NAMALWA (cell line): ENCODE data around the gene AVPR2.
A peak's percentile ranks its signal among the peaks of the same experiment; 100 is the strongest.

Source experiments
- DNase-seq: peaks from one replicate; pipeline ENCODE4 v3.0.0-alpha.2; 2015; ENCODE audit warnings: low spot score

The AVPR2 gene

GRCh38 chrX:153913701-153914100 lies 9.2 kb downstream of the AVPR2 start:
- DNase-seq: no peak

GRCh38 chrX:153917869-153918268 lies 13.4 kb downstream of the AVPR2 start:
- no peak for DNase-seq

- no peak for DNase-seq
Measured at GRCh38 chrX:153919281-153919680, 14.8 kb downstream of the AVPR2 start.

DNA sequence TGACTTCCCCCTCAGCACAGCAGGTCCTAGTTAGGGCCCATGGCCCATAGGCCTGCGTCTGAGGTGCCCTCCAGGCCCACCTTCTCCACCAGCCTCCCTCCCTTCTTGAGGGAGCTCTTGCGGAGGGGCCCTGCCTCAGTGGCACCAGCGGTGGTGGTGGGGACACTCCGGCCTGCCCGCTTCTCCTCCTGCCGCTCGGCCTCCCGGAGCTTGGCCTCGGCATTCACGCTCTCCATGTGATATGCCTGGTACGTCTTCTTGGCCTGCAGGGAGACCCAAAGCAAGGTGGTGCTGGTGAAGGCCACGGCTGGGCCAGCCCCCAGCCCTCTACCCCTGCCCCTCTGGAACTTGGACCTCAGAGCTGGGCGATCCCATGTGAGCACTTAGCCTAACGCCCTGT lies 16.1 kb downstream of the AVPR2 start:
- DNase-seq: no peak

GRCh38 chrX:153921070-153921469 lies 16.6 kb downstream of the AVPR2 start:
- no peak for DNase-seq

GRCh38 chrX:153921511-153922446 lies 17.3 kb downstream of the AVPR2 start:
- no peak for DNase-seq

DNA sequence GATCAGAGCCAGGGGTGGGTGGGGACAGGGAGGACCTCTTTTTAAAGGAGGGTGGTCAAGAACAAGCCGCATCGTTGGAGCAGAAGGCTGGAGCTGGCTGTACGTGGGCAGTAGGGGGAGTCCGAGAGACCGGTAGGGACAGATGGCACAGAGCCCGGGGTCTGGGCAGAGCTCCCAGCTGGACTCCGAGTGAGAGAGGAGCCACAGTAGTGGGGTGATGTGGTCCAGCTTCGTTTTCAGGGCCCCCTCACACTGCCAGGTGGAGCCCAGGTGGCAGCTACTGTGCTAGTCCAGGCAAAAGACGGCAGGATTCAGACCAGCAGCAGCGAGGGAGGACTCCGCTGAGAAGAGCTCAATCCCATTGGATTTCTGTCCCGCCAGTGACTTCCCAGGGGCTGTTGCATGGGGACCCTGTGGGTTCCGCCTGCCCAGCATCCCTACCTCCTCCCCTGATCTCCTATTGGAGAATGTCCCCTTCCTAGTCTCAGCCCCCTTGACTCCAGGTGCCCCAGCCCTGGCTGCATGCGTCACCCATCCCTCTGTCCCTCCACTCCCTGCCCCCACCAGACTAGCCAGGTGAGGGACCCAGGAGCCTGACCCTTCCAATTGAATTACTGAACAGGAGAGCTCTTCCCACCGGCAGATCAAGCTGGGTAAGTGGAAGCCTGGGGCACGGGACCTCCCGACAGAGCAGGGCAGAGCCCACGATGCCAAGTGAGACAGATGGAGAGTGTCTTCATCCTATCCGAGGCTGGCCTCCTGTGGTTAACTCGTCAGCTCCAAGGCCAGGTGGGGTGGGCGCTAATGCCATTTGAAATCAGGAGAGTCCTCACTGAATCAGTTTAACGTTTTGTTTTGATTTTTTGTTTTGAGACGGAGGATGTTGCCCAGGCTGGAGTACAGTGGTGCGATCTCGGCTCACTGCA lies 18.7 kb downstream of the AVPR2 start:
- no peak for DNase-seq

- DNase-seq: peak; percentile 62
Measured at GRCh38 chrX:153924149-153924861, 19.8 kb downstream of the AVPR2 start.

- peak; percentile 85 for DNase-seq
Measured at GRCh38 chrX:153925387-153925738, 20.9 kb downstream of the AVPR2 start.

GRCh38 chrX:153925739-153926551 lies 21.5 kb downstream of the AVPR2 start, which contains the start of gene ARHGAP4:
Gene ARHGAP4, minus strand, starts transcription at chrX:153926264. Its CDS starts 62 bp downstream, at chrX:153926202.
- peak; percentile 55 for DNase-seq

- no peak for DNase-seq
Measured at GRCh38 chrX:153926552-153926857, 22.0 kb downstream of the AVPR2 start.

- DNase-seq: peak; percentile 92
Measured at GRCh38 chrX:153926858-153927671, 22.6 kb downstream of the AVPR2 start.

DNA sequence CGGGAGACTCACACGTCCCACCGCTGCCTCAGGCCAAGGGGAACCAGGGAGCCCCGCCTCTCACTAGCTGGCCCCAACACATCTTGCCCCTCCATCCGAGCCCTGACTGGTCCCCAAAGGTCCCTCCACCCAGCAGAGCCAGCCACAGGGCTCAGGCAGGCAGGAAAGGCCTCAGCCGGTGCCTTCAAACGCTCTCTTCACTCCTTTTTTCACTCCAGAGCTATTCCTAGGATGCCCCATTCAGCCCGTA lies 23.1 kb downstream of the AVPR2 start:
- DNase-seq: peak; percentile 60

DNA sequence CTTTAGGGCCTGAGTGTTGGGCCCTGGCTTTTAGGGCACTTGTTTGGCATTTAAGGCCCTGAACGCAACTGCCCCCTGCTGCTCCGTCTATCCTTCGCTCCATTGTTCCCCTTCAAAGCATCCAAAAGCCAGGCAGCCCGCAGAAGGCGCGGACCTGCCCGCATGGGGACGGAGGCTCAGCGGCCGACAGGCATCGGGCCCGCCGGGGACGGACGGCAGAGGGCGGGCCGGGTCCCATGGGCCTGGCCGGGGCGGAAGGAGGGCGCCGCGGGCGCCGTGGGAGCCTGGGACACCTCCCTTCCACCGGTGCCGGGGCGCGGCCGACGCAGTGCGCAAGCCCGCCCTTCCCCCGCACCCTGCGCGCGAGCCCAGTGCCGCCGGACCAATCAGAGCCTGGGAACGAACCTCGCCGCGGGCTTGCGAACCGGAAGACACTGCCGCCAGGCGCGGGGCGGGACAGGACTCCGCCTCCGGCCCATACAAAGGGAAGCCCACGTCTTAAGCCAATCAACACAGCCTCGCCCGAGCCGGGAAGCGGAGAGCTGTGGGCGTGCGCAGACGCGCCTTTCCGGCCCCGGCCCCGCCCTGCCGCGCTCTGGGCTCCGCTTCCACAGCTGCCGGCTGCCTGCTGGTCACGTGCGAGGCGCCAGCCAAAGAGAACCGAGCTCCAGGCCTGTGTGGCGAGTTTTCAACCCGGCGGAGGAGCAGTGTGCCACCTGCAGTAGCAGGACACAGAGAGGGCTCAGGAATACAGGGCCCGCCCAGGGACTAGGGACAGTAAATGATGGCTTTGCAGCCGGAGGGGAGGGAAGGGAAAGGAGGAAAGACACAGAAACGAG lies 23.7 kb downstream of the AVPR2 start:
- DNase-seq: peak; percentile 94

GRCh38 chrX:153928846-153929245 lies 24.4 kb downstream of the AVPR2 start:
- DNase-seq: peak; percentile 23

DNA sequence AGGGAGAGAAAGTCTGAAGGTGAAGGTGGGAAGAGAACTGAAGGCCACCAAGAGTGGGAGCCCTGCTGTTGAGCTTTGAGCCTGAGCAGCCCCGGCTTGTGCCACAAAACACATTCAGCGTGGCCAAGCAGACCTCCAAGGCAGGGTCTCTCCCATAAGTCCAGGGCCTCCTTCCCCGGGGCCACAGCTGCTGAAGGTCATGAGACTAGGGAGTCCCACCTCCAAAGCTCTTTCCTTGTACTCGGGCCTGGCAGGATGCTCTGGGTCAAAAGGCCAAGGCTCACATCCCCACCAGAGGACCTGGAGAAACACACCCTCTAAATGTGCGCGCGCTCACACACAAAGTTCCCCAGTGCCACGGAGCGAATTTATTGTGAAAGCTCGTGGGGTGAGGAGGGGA lies 25.1 kb downstream of the AVPR2 start:
- DNase-seq: no peak

DNA sequence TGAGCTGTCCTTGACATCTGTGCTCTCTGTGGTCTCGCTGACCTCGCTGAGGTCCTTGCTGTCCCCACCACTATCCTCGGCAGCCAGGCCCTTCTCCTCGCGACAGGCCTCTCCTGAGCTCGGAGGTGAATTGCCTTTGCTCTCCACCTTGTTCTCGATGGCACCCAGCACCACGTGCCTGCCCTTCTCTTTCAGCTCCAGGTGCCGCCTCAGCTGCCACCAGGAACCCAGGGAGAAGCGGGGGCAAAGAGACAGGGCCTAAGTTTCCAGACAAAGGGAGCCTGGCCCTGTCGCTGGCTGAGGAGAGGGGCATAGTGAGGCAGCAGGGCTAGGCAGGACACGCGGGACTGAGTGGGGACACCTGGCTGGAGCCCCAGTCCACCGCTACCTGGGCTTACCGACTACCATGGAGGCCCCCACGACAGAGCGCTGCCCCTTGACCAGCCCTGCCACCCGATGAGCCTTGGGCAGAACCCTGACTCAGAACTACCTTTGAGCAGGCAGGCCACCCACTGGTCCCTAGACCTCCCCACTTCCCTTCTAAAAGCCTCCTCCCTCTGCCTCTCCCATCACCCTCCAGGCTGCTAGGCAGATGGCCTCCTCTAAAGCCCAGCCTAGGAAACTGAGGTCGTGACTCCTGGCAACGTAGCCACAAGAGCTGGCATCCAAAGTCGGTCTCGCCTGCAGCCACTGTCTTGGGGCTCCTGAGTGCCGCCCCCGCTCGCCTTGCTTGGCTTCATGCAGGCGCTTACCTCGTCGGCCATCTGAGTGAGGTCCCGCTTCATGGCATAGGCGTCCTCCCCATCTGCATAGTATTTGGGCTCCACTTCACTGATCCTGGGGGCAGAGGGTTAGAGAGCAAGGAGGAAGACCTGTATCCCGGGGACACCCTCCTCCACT lies 25.8 kb downstream of the AVPR2 start:
- DNase-seq: no peak

DNA sequence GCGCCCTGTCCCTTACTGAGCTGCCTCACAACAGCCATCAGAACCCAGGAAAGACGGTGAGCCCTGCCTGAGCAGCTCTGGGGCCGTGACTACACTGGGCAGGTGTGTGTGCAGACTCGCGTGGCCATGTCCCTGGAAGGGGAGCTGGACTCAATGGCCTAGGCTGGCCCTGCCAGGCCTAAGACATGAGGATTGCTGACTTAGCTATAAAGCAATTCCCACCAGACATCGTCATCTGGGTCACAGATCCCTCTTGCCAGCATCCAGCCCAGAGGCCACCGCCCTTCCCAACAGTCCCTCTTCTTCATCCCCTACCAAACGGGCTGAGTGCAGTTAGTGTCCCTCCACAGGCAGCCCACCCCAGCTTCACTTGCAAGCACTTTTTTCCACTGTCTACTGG lies 26.7 kb downstream of the AVPR2 start:
- no peak for DNase-seq

DNA sequence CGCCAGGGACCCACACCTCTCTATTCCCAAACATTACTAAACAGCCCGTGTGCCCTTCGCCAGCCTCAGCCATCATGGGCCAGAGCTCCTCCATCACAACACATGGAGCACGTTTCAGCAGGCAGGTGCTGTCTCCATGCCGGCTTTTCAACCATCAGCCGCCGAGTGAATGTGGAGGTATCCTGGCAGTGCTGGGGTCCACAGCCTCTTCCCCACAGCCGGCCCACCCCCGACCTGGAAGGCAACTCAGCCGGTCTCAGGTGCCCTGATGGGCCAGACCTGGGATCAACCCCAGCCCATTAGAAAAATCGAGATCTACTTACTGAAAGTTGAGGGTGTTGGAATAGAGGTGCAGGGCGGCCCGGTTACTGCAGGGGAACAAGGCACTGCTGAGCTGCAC lies 27.3 kb downstream of the AVPR2 start:
- DNase-seq: no peak
